GM10266 (cell line): ENCODE data around the gene TBC1D22A.

Source experiments
- DNase-seq: peaks from one replicate; pipeline ENCODE4 v3.0.0; 2012; ENCODE audit errors: extremely low spot score
- CTCF ChIP-seq: IDR thresholded peaks from 2 replicates; pipeline ENCODE4 v1.5.1; 2012; ENCODE audit warnings: mild to moderate bottlenecking, low read depth; ENCODE audit not compliant: control insufficient read depth, insufficient read depth; ENCODE audit errors: missing control alignments

Gene TBC1D22A

GRCh38 chr22:46737976-46738646 is 24.3 kb upstream of the TBC1D22A start, which contains the start of gene CERK:
Gene CERK, minus strand, starts transcription at chr22:46738252. Its CDS starts 104 bp downstream, at chr22:46738148.
- TF ChIP-seq CTCF, result no peak
- DNase-seq, result peak; percentile 91

- TF ChIP-seq CTCF, result no peak
- no peak for DNase-seq
Measured at GRCh38 chr22:46738647-46739093, 23.8 kb upstream of the TBC1D22A start.

- peak; percentile 7 for TF ChIP-seq CTCF
- no peak for DNase-seq
Measured at GRCh38 chr22:46739094-46739870, 23.2 kb upstream of the TBC1D22A start.

- DNase-seq, result no peak
- TF ChIP-seq CTCF, result no peak
Measured at GRCh38 chr22:46740910-46741780, 21.3 kb upstream of the TBC1D22A start.

GRCh38 chr22:46741974-46742519 is 20.4 kb upstream of the TBC1D22A start:
- TF ChIP-seq CTCF, result no peak
- no peak for DNase-seq

GRCh38 chr22:46742576-46743221 is 19.8 kb upstream of the TBC1D22A start:
- no peak for TF ChIP-seq CTCF
- DNase-seq, result no peak
